ENCODE results near the gene CPNE6.

The CPNE6 gene

GRCh38 chr14:24057271-24057670 is 14.1 kb upstream of the CPNE6 start:
- H3K27ac ChIP-seq = no peak overlapping the region
- TF ChIP-seq ZFX (IDR thresholded peaks at IDR 0.05; ENCODE audit: borderline replicate concordance) (no peak), CTCF (IDR thresholded peaks at IDR 0.05) (no peak)

GRCh38 chr14:24057867-24058259 is 13.5 kb upstream of the CPNE6 start:
- H3K27ac ChIP-seq = no peak overlapping the region
- TF ChIP-seq ZFX (IDR thresholded peaks at IDR 0.05; ENCODE audit: borderline replicate concordance) (no peak), CTCF (IDR thresholded peaks at IDR 0.05) (no peak)

GRCh38 chr14:24058260-24058950 is 13.0 kb upstream of the CPNE6 start:
- TF ChIP-seq ZFX (IDR thresholded peaks at IDR 0.05; ENCODE audit: borderline replicate concordance) = no peak
- peak; percentile 76 for TF ChIP-seq CTCF (IDR thresholded peaks at IDR 0.05)

GRCh38 chr14:24058951-24059475 is 12.3 kb upstream of the CPNE6 start:
- TF ChIP-seq ZFX (IDR thresholded peaks at IDR 0.05; ENCODE audit: borderline replicate concordance) = no peak
- H3K27ac ChIP-seq = no peak overlapping the region

More at GRCh38 chr14:24058260-24058950, 13.0 kb upstream of the CPNE6 start:
- no peak overlapping the region for H3K27ac ChIP-seq

GRCh38 chr14:24059841-24060388 is 11.4 kb upstream of the CPNE6 start:
- TF ChIP-seq ZFX (IDR thresholded peaks at IDR 0.05; ENCODE audit: borderline replicate concordance) = no peak
- no peak for TF ChIP-seq CTCF (IDR thresholded peaks at IDR 0.05)
- no peak overlapping the region for H3K27ac ChIP-seq

GRCh38 chr14:24060443-24060842 is 10.9 kb upstream of the CPNE6 start:
- TF ChIP-seq CTCF (IDR thresholded peaks at IDR 0.05) = no peak
- TF ChIP-seq ZFX (IDR thresholded peaks at IDR 0.05; ENCODE audit: borderline replicate concordance) = no peak
- no peak overlapping the region for H3K27ac ChIP-seq

- no peak overlapping the region for H3K27ac ChIP-seq
- TF ChIP-seq ZFX (IDR thresholded peaks at IDR 0.05; ENCODE audit: borderline replicate concordance) (no peak), CTCF (IDR thresholded peaks at IDR 0.05) (no peak)
Observed at GRCh38 chr14:24060984-24061913, 10.1 kb upstream of the CPNE6 start.
